ENCODE results near the gene FN1. TPM values are rescaled to one million over a fixed set of nuclear protein-coding genes. Genes with fewer than 3 reads are reported as not detected.

FN1 gene
- total RNA-seq, result under 1 TPM in 1 of 2 experiments, not detected in 1; 0.21 TPM

DNA sequence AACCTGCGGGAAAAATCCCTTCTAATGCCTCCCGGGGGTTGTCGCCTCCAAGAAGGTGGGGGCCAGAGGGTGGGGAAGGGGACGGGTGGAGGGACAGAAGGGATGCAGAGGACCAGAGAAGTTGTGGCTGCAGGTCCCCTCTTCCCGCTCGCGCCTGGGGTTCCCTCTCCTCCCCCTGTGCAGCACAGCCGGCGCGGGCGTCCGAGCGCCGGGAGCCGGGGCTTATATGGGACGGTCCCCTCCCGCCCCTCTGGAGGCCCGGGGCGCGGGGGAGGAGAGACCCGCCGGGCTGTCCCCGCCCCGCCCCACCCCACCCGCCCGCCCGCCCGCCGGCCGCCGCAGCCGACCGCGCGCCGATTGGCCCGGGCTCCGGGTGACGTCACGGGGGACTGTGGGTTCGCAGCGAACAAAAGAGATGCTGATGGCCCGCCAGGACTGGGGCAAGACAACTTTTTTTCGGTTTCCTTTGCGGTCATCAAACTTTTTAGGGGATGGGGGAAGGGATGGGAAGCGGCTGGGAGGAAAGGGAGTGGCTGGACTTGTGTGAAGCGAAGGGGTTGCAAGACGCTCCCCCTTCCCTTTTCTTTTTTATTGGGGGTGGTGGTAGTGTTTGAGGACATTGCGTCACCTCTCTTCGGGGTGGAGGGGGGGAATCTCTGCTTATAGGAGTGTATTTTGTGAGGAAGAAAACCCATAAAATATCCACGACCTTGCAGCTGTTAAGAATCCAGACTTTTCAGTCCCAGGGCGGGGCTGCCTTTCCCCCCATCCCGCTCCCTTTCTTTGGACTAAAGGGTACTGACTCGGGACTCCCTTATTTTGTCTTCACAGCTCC is at the start of gene FN1:
TSS of gene FN1 (minus strand) at position 199 of the 835 bp plus-strand sequence. CDS start 266 bp downstream, outside the sequence.
- Mint-ChIP-seq H3K4me3 (peak within 1 kb of the TSS; percentile 76), H3K27ac (no peak within 1 kb of the TSS), H3K4me1 (ENCODE audit: low read depth) (peaks cover 22% of the 10 kb centered on the region), H3K27me3 (ENCODE audit: low read depth) (peaks cover 63% of the 10 kb centered on the region), H3K36me3 (ENCODE audit: low read depth) (no peaks in the 10 kb centered on the region), H3K9me3 (ENCODE audit: insufficient read depth) (no peaks in the 10 kb centered on the region)
- ChIA-PET POLR2A (no interaction called here), CTCF (no interaction called here)
- ATAC-seq (peak; percentile 90), DNase-seq (peak; percentile 76)

DNA sequence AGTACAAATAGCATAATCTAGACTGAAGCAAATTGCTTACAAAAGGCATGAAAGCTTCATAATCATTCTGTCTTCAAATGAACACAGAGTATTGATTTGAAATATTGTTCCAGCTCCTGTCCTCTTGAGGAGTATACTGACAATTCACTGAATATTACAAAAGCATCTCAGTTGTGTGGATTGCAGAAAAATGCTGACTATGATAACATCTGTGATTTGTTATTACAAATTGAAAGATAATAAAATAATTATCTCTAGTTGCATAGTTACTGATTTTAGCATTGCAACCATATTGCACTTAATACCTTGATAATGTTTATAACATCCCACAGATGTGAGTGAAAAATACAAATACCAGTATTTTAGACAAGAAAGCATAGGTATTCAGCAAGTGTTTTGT is 49.2 kb upstream of the FN1 start:
- Mint-ChIP-seq H3K9me3 (ENCODE audit: insufficient read depth) (no peaks in the 10 kb centered on the region), H3K4me1 (ENCODE audit: low read depth) (no peaks in the 10 kb centered on the region), H3K27me3 (ENCODE audit: low read depth) (peaks cover 4% of the 10 kb centered on the region), H3K4me3 (no peak overlapping the region), H3K36me3 (ENCODE audit: low read depth) (no peaks in the 10 kb centered on the region), H3K27ac (no peak overlapping the region)
- DNase-seq, result no peak
- ChIA-PET CTCF (interaction anchor here (1.2 kb wide), 1 partner anchor 10 kb away, joined by 4 read pairs; no protein-coding TSS in a partner anchor), POLR2A (no interaction called here)
- ATAC-seq, result no peak

DNA sequence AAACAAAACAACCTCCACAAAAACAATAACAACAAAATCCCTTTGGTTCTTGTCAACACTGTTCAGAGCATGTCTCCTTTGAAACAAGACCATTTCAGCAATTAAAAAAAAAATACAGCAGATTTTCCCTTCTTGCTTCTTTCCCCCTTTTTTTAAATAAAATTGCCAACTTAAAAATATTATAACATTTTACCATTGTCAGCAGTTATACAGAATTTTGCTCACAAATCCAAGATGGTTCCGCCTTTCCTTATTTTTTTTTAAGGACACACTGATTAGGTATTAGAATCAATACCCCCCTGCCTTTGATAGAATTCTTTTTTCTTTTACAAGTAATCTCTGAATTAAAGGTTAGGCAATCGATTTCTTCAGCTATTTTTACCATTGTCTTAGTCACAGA is 48.7 kb upstream of the FN1 start:
- Mint-ChIP-seq H3K9me3 (ENCODE audit: insufficient read depth) (no peaks in the 10 kb centered on the region), H3K27me3 (ENCODE audit: low read depth) (peaks cover 4% of the 10 kb centered on the region), H3K27ac (no peak overlapping the region), H3K4me3 (no peak overlapping the region), H3K4me1 (ENCODE audit: low read depth) (no peaks in the 10 kb centered on the region), H3K36me3 (ENCODE audit: low read depth) (no peaks in the 10 kb centered on the region)
- CTCF ChIA-PET, result no interaction called here
- POLR2A ChIA-PET, result no interaction called here
- no peak for ATAC-seq
- DNase-seq, result no peak

DNA sequence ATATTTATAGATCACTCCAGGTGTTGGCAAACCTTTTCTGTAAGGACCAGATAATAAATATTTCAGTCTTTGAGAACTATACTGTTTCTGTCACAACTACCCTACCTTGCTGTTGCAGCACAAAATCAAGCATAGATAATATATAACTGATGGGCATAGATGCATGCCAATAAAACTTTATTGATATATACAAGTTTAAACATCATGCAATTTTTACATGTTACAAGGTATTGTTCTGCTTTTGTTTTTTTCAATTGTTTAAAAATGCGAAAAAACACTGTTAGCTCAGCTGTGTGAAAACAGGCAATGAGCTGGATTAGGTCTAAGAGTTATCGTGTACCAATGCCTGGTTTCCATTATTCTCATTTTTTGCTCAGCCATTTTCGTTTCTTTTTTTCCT is 47.6 kb upstream of the FN1 start:
- CTCF ChIA-PET, result no interaction called here

DNA sequence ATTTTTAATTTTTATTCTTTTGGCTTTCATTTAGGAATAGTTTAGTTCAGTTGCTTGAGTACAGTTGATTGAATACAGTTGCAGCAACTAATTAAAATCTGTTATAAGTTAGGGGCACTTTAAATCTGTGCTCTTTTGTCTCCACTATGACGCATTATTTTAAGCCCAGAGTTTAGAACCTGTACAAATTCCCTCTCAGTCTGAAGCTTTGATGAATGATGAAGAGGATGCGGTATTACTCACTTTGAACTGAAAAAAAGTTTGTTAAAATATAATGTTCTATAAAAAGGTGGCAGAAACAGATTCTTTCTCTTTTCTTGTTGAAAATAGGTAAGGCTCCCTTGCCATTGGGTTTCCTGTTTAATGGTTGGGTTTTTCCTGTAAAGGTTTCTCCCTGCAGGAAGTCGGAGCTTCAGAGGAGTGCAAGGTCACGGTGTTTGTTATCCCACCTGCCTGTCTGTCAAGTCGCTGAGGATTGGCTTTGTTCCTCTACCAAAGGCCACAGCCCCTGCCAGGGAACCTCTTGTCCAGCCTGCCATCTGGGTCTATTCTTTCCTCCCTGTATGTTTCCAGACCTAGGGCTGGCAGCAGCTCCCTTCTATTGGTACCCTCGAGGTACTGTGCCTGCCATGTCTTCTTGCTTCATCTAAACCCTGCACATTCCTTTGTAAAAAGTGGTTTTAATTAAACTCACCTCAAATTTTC is 43.8 kb upstream of the FN1 start:
- H3K36me3 Mint-ChIP-seq (ENCODE audit: low read depth), result no peaks in the 10 kb centered on the region
- no peaks in the 10 kb centered on the region for H3K4me1 Mint-ChIP-seq (ENCODE audit: low read depth)
- ChIA-PET POLR2A (no interaction called here), CTCF (no interaction called here)
- no peaks in the 10 kb centered on the region for H3K9me3 Mint-ChIP-seq (ENCODE audit: insufficient read depth)
- DNase-seq, result no peak
- H3K4me3 Mint-ChIP-seq, result no peak overlapping the region
- ATAC-seq, result no peak
- H3K27me3 Mint-ChIP-seq (ENCODE audit: low read depth), result peaks cover 6% of the 10 kb centered on the region
- H3K27ac Mint-ChIP-seq, result no peak overlapping the region

More for the DNA sequence above, 47.6 kb upstream of the FN1 start:
- H3K4me3 Mint-ChIP-seq, result no peak overlapping the region
- H3K4me1 Mint-ChIP-seq (ENCODE audit: low read depth), result no peaks in the 10 kb centered on the region
- POLR2A ChIA-PET, result no interaction called here
- DNase-seq, result no peak
- H3K9me3 Mint-ChIP-seq (ENCODE audit: insufficient read depth), result no peaks in the 10 kb centered on the region
- H3K27me3 Mint-ChIP-seq (ENCODE audit: low read depth), result peaks cover 4% of the 10 kb centered on the region
- no peak overlapping the region for H3K27ac Mint-ChIP-seq
- ATAC-seq, result no peak
- H3K36me3 Mint-ChIP-seq (ENCODE audit: low read depth), result no peaks in the 10 kb centered on the region

DNA sequence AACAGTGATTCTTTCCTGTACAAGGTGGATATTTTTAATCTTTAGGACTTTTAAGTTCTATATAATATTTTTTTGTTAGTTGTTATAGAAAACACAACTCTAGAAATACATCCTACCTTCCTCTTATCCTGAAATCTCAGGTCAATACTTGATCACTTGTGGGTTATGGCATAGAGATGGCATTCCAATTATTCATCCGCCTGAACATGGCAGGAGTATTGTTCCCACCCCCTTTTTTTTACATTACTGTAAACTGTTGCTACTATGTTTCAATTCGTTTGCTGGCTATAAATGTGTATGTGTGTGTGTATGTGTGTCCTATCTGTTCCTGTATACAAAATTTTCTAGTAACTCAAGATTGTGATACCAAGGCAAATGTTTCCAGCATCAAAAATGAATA is 43.3 kb upstream of the FN1 start:
- no peaks in the 10 kb centered on the region for H3K4me1 Mint-ChIP-seq (ENCODE audit: low read depth)
- H3K27me3 Mint-ChIP-seq (ENCODE audit: low read depth), result peaks cover 6% of the 10 kb centered on the region
- ChIA-PET CTCF (no interaction called here), POLR2A (no interaction called here)
- no peaks in the 10 kb centered on the region for H3K36me3 Mint-ChIP-seq (ENCODE audit: low read depth)
- no peak overlapping the region for H3K27ac Mint-ChIP-seq
- no peak for ATAC-seq
- H3K4me3 Mint-ChIP-seq, result no peak overlapping the region
- no peak for DNase-seq
- no peaks in the 10 kb centered on the region for H3K9me3 Mint-ChIP-seq (ENCODE audit: insufficient read depth)

DNA sequence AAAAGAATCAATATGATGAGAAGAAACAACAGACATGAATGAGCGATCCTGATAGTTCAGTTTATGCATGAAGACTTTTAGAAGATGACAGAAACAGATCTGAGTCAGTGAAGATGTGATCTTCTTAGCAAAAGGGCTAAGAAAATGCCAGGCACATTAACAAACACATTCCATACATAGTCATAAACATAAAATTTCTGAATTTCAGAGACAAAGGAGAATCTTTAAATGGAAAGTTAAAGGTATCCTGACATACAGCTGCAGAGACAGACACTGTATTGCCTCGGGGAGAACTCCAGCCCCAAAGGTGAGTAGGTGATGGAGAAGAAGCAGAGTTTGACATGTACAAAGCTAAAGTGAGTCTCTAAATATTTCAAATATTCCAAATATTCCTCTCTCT is 40.6 kb upstream of the FN1 start:
- no peaks in the 10 kb centered on the region for H3K36me3 Mint-ChIP-seq (ENCODE audit: low read depth)
- H3K4me1 Mint-ChIP-seq (ENCODE audit: low read depth), result no peaks in the 10 kb centered on the region
- CTCF ChIA-PET, result no interaction called here
- ATAC-seq (no peak), DNase-seq (no peak)
- H3K27me3 Mint-ChIP-seq (ENCODE audit: low read depth), result peaks cover 2% of the 10 kb centered on the region
- no peaks in the 10 kb centered on the region for H3K9me3 Mint-ChIP-seq (ENCODE audit: insufficient read depth)
- no peak overlapping the region for H3K4me3 Mint-ChIP-seq
- POLR2A ChIA-PET, result no interaction called here
- no peak overlapping the region for H3K27ac Mint-ChIP-seq

DNA sequence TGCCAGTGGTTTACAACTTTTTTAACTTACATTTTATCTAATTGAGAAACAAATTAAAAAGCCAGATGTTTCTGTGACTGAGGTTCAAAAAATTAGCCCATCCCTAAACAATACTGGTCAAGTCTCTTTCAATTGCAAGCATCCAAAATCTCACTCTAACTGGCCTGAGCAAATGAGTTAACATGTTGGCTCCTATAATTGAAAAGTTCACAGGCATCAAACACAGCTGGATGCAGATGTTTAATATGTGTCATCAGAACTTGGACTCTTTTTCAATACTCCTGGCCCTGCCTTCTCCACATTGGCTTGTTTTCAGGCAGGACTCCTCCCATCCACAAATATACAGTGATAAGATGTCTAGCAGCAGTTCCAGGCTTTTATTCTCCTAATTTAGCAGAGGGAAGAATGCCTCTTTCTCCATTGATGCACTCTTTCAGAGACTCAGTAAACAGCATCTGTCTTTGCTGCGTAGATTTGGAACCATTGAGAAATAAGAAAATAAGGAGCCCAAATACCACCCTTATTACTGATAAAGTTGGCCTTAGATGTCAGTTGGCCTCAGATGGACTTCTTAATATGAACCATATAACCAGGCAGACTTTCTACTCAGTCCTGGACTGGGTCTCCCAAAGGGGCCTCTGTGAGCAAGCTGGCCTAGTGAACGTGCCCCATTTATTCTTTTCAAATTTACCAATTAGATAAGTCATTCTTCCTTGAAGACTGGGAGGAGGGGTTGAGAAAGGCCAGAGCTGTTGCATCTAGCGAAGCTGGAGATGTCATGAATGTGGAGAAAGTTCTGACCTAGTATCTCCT is 30.4 kb upstream of the FN1 start:
- ChIA-PET CTCF (no interaction called here), POLR2A (no interaction called here)
- Mint-ChIP-seq H3K27me3 (ENCODE audit: low read depth) (peaks cover 5% of the 10 kb centered on the region), H3K4me3 (no peak overlapping the region), H3K27ac (no peak overlapping the region), H3K9me3 (ENCODE audit: insufficient read depth) (no peaks in the 10 kb centered on the region), H3K4me1 (ENCODE audit: low read depth) (no peaks in the 10 kb centered on the region), H3K36me3 (ENCODE audit: low read depth) (no peaks in the 10 kb centered on the region)
- DNase-seq, result no peak
- ATAC-seq, result no peak

DNA sequence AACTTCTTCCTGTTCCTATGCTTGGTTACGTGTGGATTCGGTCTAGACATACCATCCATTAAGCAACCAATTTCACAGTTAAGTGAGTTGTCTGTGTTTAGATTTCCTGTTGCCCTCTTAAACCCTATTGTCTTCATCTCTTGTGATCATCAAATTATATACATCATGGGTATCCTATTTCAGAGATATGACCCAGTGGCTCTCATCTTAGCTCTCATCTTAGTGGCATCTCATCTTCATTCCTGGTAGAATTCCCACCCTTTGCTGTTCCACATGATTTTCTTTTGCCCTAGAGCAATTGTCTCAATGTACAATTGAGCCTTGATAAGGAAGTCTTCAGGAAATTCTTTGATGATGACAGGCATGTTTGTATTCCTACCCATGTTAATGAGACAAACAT is 29.4 kb upstream of the FN1 start:
- H3K9me3 Mint-ChIP-seq (ENCODE audit: insufficient read depth), result no peaks in the 10 kb centered on the region
- H3K36me3 Mint-ChIP-seq (ENCODE audit: low read depth), result no peaks in the 10 kb centered on the region
- H3K4me1 Mint-ChIP-seq (ENCODE audit: low read depth), result no peaks in the 10 kb centered on the region
- no peak for DNase-seq
- no peak overlapping the region for H3K4me3 Mint-ChIP-seq
- ChIA-PET POLR2A (no interaction called here), CTCF (no interaction called here)
- ATAC-seq, result no peak
- H3K27ac Mint-ChIP-seq, result no peak overlapping the region
- peaks cover 9% of the 10 kb centered on the region for H3K27me3 Mint-ChIP-seq (ENCODE audit: low read depth)

DNA sequence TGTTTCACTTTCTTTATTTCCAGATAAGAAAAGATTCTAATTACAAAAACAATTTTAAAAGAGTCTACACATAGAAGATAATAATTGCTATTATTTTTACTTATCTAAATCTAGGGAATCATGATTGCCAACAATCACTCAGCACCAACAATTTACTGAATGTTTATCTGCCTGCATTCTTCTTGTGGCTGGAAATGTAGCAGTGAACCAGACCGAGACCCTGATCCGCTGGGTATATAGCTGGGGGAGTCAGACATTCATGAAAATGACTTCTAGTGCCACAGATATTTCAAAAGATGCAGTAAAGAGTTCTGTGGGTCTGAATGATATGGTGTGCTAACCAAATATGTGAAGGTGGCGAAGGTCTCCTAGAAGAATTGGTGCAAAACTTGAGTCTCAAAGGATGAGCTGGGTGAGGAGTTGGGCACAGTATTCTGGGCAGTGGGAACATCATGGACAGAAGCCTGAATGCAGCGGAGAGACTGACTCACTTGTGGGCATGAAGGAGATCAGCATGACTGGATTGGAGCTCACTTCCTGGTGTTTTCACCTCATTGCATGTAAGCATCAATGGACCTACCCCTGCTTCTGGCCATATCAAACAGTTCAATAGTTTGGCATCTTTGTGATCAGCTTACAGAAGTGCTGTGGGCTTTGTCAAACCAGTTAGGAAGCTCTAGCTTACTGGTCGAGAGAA is 26.1 kb upstream of the FN1 start:
- CTCF ChIA-PET, result no interaction called here
- H3K27me3 Mint-ChIP-seq (ENCODE audit: low read depth), result peaks cover 12% of the 10 kb centered on the region
- H3K27ac Mint-ChIP-seq, result no peak overlapping the region

DNA sequence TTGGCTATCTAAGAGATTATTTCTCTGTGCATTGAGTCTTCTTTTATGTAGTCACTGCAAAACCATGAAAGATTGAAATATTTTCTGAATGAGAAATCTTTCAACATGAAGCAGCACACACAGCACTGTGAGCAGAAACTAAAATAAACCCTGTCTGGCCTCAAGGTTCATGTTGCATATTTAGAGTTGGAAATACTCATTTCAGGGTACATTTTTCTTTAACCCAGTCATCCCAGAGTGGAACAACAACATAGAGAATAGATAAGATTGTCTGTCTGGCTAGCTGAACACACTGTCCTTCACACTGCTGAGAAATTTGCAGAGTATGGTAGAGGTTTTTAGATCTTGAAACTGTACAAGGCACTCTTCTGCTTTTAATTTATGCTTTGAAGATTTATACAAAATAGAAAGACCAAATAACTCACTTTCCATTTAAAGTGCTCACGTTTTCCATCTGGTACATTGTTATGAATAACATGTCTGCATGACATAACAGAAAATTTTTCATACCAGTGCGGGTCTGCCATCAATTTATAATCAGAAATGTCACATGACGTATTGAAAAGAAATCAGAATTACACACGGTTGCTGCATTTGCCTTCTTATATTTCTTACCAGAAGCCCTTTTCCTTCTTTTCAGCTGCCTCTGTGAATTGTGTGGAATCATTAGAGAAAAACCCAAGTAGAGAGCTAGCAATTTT is 25.0 kb upstream of the FN1 start:
- ATAC-seq, result no peak
- POLR2A ChIA-PET, result no interaction called here
- no peak overlapping the region for H3K27ac Mint-ChIP-seq
- CTCF ChIA-PET, result no interaction called here
- no peak overlapping the region for H3K4me3 Mint-ChIP-seq
- no peaks in the 10 kb centered on the region for H3K36me3 Mint-ChIP-seq (ENCODE audit: low read depth)
- H3K4me1 Mint-ChIP-seq (ENCODE audit: low read depth), result no peaks in the 10 kb centered on the region
- H3K27me3 Mint-ChIP-seq (ENCODE audit: low read depth), result peaks cover 12% of the 10 kb centered on the region
- DNase-seq, result no peak
- H3K9me3 Mint-ChIP-seq (ENCODE audit: insufficient read depth), result no peaks in the 10 kb centered on the region

More for the DNA sequence above, 26.1 kb upstream of the FN1 start:
- Mint-ChIP-seq H3K4me3 (no peak overlapping the region), H3K9me3 (ENCODE audit: insufficient read depth) (no peaks in the 10 kb centered on the region), H3K4me1 (ENCODE audit: low read depth) (no peaks in the 10 kb centered on the region), H3K36me3 (ENCODE audit: low read depth) (no peaks in the 10 kb centered on the region)
- DNase-seq (no peak), ATAC-seq (no peak)
- POLR2A ChIA-PET, result no interaction called here

All from activated CD8-positive, alpha-beta T cell treated with anti-CD3 and anti-CD28 coated beads, Interleukin-2, amount 10 ng/mL, durations not matched to agents 7 days and 5 days (primary cell).